Stimulated activated CD4-positive, alpha-beta T cell treated with anti-CD3 and anti-CD28 coated beads, Interleukin-15, amount 100 ng/mL, for 48 hours (primary cell): ENCODE measurements around the gene RAB1B.

ENCODE experiments used
- DNase-seq, 2 donors: peaks; one replicate each; pipeline ENCODE4 v3.0.0-alpha.2; 2020; ENCODE audit warnings: low read depth in 2 of 2

RAB1B gene

GRCh38 chr11:66268244-66268951 is at the start of gene RAB1B:
RAB1B (plus strand) TSS chr11:66268639; CDS start chr11:66268680, 41 bp downstream.
- peak; percentile 99 to 100 for DNase-seq

- no peak for DNase-seq
Measured at GRCh38 chr11:66218846-66219620, 49.4 kb upstream of the RAB1B start.

- no peak for DNase-seq
Measured at GRCh38 chr11:66219846-66220565, 48.4 kb upstream of the RAB1B start.

GRCh38 chr11:66220566-66220935 is 47.9 kb upstream of the RAB1B start:
- DNase-seq = no peak

GRCh38 chr11:66221012-66221411 is 47.4 kb upstream of the RAB1B start:
- no peak for DNase-seq

- no peak for DNase-seq
Measured at GRCh38 chr11:66221726-66222236, 46.7 kb upstream of the RAB1B start.

GRCh38 chr11:66222358-66223149 is 45.9 kb upstream of the RAB1B start:
- peak; percentile 89 to 91 for DNase-seq

- DNase-seq = no peak
Measured at GRCh38 chr11:66224226-66224855, 44.1 kb upstream of the RAB1B start.

GRCh38 chr11:66225066-66225465 is 43.4 kb upstream of the RAB1B start:
- DNase-seq = no peak

- DNase-seq = no peak
Measured at GRCh38 chr11:66226101-66226500, 42.3 kb upstream of the RAB1B start.

GRCh38 chr11:66227700-66228099 is 40.7 kb upstream of the RAB1B start:
- no peak for DNase-seq

GRCh38 chr11:66228521-66228920 is 39.9 kb upstream of the RAB1B start:
- no peak for DNase-seq

- DNase-seq = no peak
Measured at GRCh38 chr11:66230156-66230555, 38.3 kb upstream of the RAB1B start.

GRCh38 chr11:66230978-66231377 is 37.5 kb upstream of the RAB1B start:
- no peak for DNase-seq

- no peak for DNase-seq
Measured at GRCh38 chr11:66231561-66231960, 36.9 kb upstream of the RAB1B start.

GRCh38 chr11:66232769-66233168 is 35.7 kb upstream of the RAB1B start:
- no peak for DNase-seq

- DNase-seq = no peak
Measured at GRCh38 chr11:66233301-66233700, 35.1 kb upstream of the RAB1B start.

- DNase-seq = no peak
Measured at GRCh38 chr11:66235141-66235540, 33.3 kb upstream of the RAB1B start.

- DNase-seq = no peak
Measured at GRCh38 chr11:66237867-66238266, 30.6 kb upstream of the RAB1B start.

GRCh38 chr11:66238786-66239413 is 29.5 kb upstream of the RAB1B start:
- DNase-seq = no peak

- DNase-seq = no peak
Measured at GRCh38 chr11:66239511-66239910, 28.9 kb upstream of the RAB1B start.
